Suprapubic skin (tissue), 4 donors: ENCODE measurements around the gene MATCAP1. TPM values are rescaled to one million over a fixed set of nuclear protein-coding genes. Genes with fewer than 3 reads are reported as not detected.

Experiments used
- DNase-seq, 2 donors: peaks; one replicate each; pipeline ENCODE4 v3.0.0-alpha.2; 2019; ENCODE audit warnings: low spot score in 2 of 2
- H3K27ac ChIP-seq: fragments of 200-600 bp; sonication (generic); one replicate; pipeline ENCODE4 v1.5.1; 2019
- H3K27me3 ChIP-seq: fragments of 200-600 bp; sonication (generic); one replicate; pipeline ENCODE4 v1.5.1; 2019
- H3K36me3 ChIP-seq: fragments of 200-600 bp; sonication (generic); one replicate; pipeline ENCODE4 v1.5.1; 2019
- H3K4me1 ChIP-seq: fragments of 200-600 bp; sonication (generic); one replicate; pipeline ENCODE4 v1.5.1; 2019
- H3K4me3 ChIP-seq: fragments of 200-600 bp; sonication (generic); one replicate; pipeline ENCODE4 v1.5.1; 2019; ENCODE audit warnings: mild to moderate bottlenecking
- H3K9me3 ChIP-seq: fragments of 200-600 bp; sonication (generic); one replicate; pipeline ENCODE4 v1.5.1; 2019
- EP300 ChIP-seq: sonication (generic); formaldehyde crosslinking; IDR thresholded peaks from one replicate; pipeline ENCODE4 v1.6.1; 2017; ENCODE audit warnings: antibody characterized with exemption
- POLR2A ChIP-seq, 2 donors: fragments of 450-650 bp; IDR thresholded peaks; one replicate each; pipeline ENCODE4 v1.6.1; 2017; ENCODE audit warnings: antibody characterized with exemption in 2 of 2, mild to moderate bottlenecking in 2 of 2, moderate library complexity in 2 of 2
- POLR2AphosphoS5 ChIP-seq, 3 donors: sonication (generic); formaldehyde crosslinking; IDR thresholded peaks; one replicate each; pipeline ENCODE4 v1.6.1; 2017; ENCODE audit warnings: antibody characterized with exemption in 3 of 3
- whole genome bisulfite sequencing: methylation state at CpG from one replicate; pipeline ENCODE4 v1.1.5; 2018; 5-methylcytosine and 5-hydroxymethylcytosine counted together
- total RNA-seq, 4 donors: library from RNA; depleted of rRNA; stranded (reverse); fragments of >200 nt; gene quantifications; one replicate each; pipeline ENCODE4 v1.1.0, GENCODE V29; 2016
- TF ChIP-seq, protein P1 (sequence below), 2 donors: fragments of 200-600 bp in 1 of 2; fragments of 450-650 bp in 1 of 2; sonication (generic) in 1 of 2; IDR thresholded peaks; one replicate each; pipeline ENCODE4 v1.5.1; 2016 to 2019; ENCODE audit warnings: antibody characterized with exemption in 2 of 2, mild to moderate bottlenecking in 1 of 2, moderate library complexity in 1 of 2

Gene MATCAP1
- total RNA-seq, 4 donors from 2014 or later = 14.2 to 30.0 (median 17.3) TPM

DNA sequence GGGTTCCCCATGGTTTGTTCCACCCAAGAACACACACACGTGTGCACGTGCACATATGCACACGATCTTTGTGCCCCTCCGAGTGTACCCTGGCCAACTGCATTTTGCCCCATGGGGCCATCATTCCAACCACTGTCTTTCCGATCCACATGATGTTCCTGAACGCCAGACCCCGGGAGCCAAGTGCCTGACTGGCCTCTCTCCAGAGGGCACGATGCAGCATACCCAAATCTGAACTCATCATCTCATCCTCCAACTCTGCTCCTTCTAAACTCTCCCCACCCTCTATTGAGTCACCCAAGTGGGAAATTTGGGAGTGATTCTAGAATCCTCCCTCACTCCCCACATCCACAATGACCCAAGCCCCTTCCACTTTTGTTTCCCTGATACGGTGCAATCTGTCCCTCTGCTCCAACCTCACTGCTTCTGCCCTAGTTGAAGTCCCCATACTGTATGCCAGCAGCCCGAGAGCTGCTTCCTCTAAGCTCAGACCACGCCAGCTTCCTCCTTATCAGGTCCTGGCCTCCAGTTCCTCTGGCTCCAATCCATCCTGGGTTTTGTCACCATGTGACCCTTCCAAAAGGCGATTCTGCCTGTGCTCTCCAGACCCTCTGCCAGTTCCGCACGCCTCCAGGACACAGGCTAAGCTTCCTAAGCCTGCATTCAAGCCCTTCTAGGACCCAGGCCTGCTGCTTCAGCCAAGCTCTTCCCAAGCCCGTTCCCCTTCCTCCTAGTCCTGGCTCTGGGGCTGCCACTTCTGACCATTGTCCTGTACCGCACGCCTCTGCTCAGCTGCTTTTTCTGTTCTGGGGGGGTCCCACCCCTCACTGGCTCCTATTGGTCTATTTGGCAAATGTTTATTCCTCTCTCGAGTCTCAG is 33.1 kb upstream of the MATCAP1 start:
- 81% methylated on average over 18 of the region's 18 CpGs for WGBS
- no peak for DNase-seq
- Histone ChIP-seq H3K4me3 (no peak overlapping the region), H3K27ac (no peak overlapping the region), H3K9me3 (no peaks in the 10 kb centered on the region), H3K4me1 (peaks cover 13% of the 10 kb centered on the region), H3K36me3 (no peaks in the 10 kb centered on the region), H3K27me3 (no peaks in the 10 kb centered on the region)
- TF ChIP-seq, protein P1, sequence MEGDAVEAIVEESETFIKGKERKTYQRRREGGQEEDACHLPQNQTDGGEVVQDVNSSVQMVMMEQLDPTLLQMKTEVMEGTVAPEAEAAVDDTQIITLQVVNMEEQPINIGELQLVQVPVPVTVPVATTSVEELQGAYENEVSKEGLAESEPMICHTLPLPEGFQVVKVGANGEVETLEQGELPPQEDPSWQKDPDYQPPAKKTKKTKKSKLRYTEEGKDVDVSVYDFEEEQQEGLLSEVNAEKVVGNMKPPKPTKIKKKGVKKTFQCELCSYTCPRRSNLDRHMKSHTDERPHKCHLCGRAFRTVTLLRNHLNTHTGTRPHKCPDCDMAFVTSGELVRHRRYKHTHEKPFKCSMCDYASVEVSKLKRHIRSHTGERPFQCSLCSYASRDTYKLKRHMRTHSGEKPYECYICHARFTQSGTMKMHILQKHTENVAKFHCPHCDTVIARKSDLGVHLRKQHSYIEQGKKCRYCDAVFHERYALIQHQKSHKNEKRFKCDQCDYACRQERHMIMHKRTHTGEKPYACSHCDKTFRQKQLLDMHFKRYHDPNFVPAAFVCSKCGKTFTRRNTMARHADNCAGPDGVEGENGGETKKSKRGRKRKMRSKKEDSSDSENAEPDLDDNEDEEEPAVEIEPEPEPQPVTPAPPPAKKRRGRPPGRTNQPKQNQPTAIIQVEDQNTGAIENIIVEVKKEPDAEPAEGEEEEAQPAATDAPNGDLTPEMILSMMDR (IDR thresholded peaks at IDR 0.05) = no peak
- TF ChIP-seq POLR2A (IDR thresholded peaks at IDR 0.05) = no peak
- no peak for TF ChIP-seq POLR2AphosphoS5 (IDR thresholded peaks at IDR 0.05)
- TF ChIP-seq EP300 = no peak

DNA sequence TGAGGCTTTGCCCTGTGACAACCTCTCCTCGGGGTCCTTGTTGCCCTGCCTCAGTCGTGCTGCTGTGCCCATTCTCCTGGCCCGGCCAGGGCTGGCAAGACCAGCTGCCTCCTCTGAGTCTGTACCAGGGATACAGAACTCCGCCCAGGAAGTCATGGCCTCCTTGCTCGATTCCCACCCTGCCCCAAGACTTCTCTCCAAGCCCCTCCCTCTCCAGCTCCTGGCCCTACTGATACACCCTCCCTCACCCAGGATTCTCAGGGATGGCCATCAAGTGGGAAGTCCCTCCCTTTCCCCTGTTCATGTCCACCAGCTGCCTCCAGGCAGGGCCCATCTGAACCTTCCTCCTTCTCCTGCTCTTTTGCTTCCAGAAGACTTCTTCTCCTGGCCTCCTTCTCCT is 31.9 kb upstream of the MATCAP1 start:
- no peak overlapping the region for H3K27ac ChIP-seq
- 74% methylated on average over 5 of the region's 5 CpGs for WGBS

DNA sequence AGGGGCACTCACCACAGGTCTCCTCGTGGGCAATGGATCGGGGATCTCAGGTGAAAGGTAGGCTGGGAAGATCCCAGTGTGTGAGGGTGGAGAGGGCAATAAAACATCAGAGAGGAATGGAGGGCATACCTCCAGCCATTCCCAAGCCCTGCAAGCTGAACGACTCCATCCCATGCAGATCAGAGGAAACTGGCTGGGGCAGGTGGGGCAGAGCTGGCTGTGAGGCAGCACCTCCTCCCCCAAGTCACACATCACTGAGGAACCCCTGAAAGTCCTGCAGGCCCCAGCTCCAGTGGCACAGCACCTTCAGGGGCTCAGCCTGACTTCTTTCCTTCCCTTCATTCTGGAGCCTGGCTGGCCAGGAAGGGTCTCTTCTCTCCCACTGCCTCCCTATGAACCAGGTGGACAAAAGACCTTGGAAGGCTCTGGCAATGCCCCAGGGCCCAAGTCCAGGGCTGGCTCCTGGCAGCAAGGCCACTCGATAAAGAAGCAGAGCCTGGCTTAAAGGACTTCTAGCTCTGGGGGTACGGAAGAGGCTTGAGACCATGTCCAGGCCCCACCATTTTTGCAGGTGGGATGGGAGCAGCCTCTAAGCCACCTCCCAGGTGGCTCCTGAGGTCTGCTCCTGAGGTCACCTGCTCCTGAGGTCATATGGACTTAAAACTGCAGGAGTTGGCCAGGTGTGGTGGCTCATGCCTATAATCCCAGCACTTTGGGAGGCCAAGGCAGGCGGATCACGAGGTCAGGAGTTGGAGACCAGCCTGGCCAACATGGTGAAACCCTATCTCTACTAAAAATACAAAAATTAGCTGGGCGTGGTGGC is 29.6 kb upstream of the MATCAP1 start:
- H3K9me3 ChIP-seq = no peaks in the 10 kb centered on the region

More for the DNA sequence above, 31.9 kb upstream of the MATCAP1 start:
- TF ChIP-seq, protein P1 (IDR thresholded peaks at IDR 0.05) = no peak
- TF ChIP-seq POLR2A (IDR thresholded peaks at IDR 0.05) (no peak), EP300 (no peak), POLR2AphosphoS5 (IDR thresholded peaks at IDR 0.05) (no peak)
- Histone ChIP-seq H3K36me3 (no peaks in the 10 kb centered on the region), H3K4me3 (no peak overlapping the region), H3K27me3 (no peaks in the 10 kb centered on the region), H3K9me3 (no peaks in the 10 kb centered on the region), H3K4me1 (peaks cover 13% of the 10 kb centered on the region)
- DNase-seq = no peak

DNA sequence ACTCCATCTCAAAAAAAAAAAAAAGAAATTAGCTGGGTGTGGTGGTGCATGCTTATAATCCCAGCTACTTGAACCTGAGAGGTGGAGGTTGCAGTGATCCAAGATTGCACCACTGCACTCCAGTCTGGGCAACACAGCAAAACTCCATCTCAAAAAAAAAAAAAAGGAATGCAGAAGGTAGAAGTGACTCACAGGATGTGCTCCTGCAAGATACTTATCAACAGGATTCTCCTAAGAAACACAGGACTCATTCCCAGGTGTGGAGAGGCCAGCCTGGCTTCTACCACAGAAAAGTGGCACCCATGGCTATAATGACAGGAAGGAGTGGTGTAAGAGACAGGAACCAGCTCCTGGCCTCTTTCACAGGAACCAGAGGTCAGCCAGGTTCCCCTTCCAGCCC is 29.0 kb upstream of the MATCAP1 start:
- DNase-seq = no peak
- Histone ChIP-seq H3K27me3 (no peaks in the 10 kb centered on the region), H3K36me3 (peaks cover 4% of the 10 kb centered on the region), H3K27ac (no peak overlapping the region), H3K4me1 (peaks cover 15% of the 10 kb centered on the region), H3K4me3 (no peak overlapping the region), H3K9me3 (no peaks in the 10 kb centered on the region)
- TF ChIP-seq, protein P1 (IDR thresholded peaks at IDR 0.05) = no peak
- TF ChIP-seq EP300 (no peak), POLR2A (IDR thresholded peaks at IDR 0.05) (no peak), POLR2AphosphoS5 (IDR thresholded peaks at IDR 0.05) (no peak)

More for the DNA sequence above, 29.6 kb upstream of the MATCAP1 start:
- Histone ChIP-seq H3K27ac (no peak overlapping the region), H3K4me3 (no peak overlapping the region), H3K36me3 (peaks cover 4% of the 10 kb centered on the region), H3K4me1 (peaks cover 13% of the 10 kb centered on the region), H3K27me3 (no peaks in the 10 kb centered on the region)
- TF ChIP-seq, protein P1 (IDR thresholded peaks at IDR 0.05) = no peak
- TF ChIP-seq EP300 = no peak
- TF ChIP-seq POLR2AphosphoS5 (IDR thresholded peaks at IDR 0.05) = no peak
- no peak for TF ChIP-seq POLR2A (IDR thresholded peaks at IDR 0.05)
- 84% methylated on average over 8 of the region's 8 CpGs for WGBS
- DNase-seq = no peak

DNA sequence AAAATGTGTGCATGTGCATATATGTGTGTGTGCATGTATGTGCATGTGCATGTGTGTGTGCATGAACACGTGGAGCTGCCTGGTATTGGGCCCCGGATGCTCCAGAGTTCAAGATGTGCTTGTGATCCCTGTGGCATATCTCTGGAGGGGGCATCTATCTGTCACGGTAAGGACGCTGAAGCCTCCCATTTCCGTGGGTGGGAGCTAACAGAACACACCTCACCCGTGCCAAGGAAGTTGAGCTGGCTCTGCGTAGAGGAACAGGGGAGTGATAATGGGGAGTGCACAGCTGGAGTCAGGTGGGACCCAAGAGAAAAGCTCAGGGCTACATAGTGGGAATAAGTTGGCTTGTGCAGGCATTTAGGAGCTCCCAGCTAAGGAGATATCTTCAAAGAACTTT is 27.9 kb upstream of the MATCAP1 start:
- no peak overlapping the region for H3K27ac ChIP-seq

More for the DNA sequence above, 27.9 kb upstream of the MATCAP1 start:
- TF ChIP-seq, protein P1 (IDR thresholded peaks at IDR 0.05) = no peak
- TF ChIP-seq EP300 (no peak), POLR2A (IDR thresholded peaks at IDR 0.05) (no peak), POLR2AphosphoS5 (IDR thresholded peaks at IDR 0.05) (no peak)
- Histone ChIP-seq H3K27me3 (no peaks in the 10 kb centered on the region), H3K4me1 (peaks cover 13% of the 10 kb centered on the region), H3K36me3 (peaks cover 9% of the 10 kb centered on the region), H3K4me3 (no peak overlapping the region), H3K9me3 (no peaks in the 10 kb centered on the region)
- DNase-seq = no peak
- 86% methylated on average over 7 of the region's 7 CpGs for WGBS
